Breast epithelium (tissue), 3 donors: ENCODE results near the gene TBC1D2B.

Experiments used
- POLR2A ChIP-seq: fragments of 450-650 bp; IDR thresholded peaks from one replicate; pipeline ENCODE4 v1.6.1; 2016; ENCODE audit warnings: antibody characterized with exemption, mild to moderate bottlenecking, moderate library complexity
- TF ChIP-seq, protein P1 (sequence below), 3 donors: fragments of 450-650 bp; IDR thresholded peaks; one replicate each; pipeline ENCODE4 v1.5.1; 2016 to 2017; ENCODE audit warnings: antibody characterized with exemption in 3 of 3, mild to moderate bottlenecking in 3 of 3, moderate library complexity in 3 of 3

DNA sequence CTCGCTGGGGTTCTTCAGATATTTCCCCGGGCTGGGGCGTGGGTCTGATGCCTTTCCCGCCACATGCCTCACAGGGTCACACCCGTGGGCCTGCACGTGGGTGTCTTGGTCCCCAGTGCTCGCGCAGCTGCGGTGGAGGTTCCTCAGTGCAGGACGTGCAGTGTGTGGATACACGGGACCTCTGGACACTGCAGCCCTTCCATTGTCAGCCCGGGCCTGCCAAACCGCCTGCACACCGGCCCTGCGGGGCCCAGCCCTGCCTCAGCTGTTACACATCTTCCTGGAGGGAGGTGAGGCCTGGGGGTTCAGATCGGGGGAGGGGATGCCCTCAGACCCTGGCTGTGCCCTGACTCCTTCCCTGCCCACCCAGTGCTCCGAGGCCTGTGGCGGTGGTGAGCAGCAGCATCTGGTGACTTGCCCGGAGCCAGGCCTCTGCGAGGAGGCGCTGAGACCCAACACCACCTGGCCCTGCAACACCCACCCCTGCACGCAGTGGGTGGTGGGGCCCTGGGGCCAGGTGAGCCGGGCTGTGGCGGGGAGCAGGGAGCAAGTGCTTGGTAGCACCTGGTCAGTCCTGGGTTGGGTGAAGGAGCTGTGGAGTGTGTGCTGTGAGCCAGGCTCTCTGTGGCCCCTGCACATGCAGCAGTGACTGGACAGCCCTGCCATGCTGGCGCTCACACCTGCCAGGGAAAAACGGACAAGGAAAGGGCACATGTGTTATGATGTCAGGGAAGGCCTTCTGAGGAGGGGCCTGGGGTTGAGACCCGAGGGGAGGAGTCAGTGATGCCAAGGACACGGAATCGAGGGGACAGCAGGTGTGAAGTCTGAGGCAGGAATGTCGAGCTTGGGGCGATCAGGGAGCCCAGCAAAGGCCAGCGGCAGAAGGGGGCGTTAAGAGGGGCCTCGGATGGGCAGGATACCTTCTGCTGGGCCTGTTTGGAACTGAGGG is 88.9 kb downstream of the TBC1D2B start:
- TF ChIP-seq, protein P1, sequence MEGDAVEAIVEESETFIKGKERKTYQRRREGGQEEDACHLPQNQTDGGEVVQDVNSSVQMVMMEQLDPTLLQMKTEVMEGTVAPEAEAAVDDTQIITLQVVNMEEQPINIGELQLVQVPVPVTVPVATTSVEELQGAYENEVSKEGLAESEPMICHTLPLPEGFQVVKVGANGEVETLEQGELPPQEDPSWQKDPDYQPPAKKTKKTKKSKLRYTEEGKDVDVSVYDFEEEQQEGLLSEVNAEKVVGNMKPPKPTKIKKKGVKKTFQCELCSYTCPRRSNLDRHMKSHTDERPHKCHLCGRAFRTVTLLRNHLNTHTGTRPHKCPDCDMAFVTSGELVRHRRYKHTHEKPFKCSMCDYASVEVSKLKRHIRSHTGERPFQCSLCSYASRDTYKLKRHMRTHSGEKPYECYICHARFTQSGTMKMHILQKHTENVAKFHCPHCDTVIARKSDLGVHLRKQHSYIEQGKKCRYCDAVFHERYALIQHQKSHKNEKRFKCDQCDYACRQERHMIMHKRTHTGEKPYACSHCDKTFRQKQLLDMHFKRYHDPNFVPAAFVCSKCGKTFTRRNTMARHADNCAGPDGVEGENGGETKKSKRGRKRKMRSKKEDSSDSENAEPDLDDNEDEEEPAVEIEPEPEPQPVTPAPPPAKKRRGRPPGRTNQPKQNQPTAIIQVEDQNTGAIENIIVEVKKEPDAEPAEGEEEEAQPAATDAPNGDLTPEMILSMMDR (IDR thresholded peaks at IDR 0.05), result no peak
- TF ChIP-seq POLR2A, result no peak
